Measurements from ENCODE around the gene ZNF837.

Gene ZNF837

GRCh38 chr19:58372311-58373133, 8.3 kb downstream of the ZNF837 start:
- in situ Hi-C loops (cut with MboI; ENCODE audit: low sequenced_read_pairs), result no loop called here

DNA sequence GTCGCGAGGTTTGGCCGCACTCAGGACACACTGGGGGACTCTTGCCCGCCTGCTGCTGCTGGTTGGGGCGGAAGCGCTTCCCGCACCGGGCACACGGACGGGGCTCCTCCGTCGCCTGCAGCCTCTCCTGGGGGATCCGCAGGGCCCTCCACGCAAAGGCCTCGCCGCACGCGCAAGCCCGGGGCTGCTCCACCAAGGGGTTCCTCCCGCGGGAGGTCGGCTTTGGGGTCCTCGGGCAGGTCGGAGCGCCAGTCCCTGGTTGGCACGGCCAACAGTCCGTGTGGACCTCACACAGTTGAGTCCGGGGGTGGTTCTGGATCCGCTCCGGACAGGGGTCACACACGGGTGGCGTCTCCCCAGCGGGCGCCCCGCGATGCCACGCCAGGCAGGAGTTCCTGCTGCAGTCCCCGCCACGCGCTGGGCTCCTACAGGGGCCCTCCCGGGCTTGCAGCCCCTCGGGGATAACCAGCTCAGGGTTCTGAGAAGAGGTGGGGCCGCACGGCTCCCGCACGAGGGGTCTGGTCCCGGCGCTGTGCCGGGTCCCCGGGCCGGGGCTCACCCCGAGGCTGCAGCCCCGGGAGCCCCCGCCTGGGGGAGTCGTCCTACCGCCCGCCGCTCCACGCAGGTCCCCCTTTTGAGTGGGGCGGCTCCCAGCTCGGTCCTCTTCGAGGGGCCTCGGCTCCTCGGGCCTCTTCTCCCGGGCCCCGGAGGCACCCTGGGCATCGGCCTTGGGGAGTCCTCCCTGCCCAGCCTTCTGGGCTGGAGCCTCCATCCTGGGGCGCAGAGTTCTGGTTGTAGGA, 12.1 kb downstream of the ZNF837 start:
- in situ Hi-C loops (cut with MboI; ENCODE audit: low sequenced_read_pairs), result no loop called here

- in situ Hi-C loops (cut with MboI; ENCODE audit: low sequenced_read_pairs), result no loop called here
Observed at GRCh38 chr19:58367698-58368454, 13.0 kb downstream of the ZNF837 start.

- in situ Hi-C loops (cut with MboI; ENCODE audit: low sequenced_read_pairs), result no loop called here
Observed at GRCh38 chr19:58366585-58367430, 14.0 kb downstream of the ZNF837 start.

GRCh38 chr19:58364146-58364545, 16.7 kb downstream of the ZNF837 start:
- in situ Hi-C loops (cut with MboI; ENCODE audit: low sequenced_read_pairs), result no loop called here

GRCh38 chr19:58362272-58362994, 18.4 kb downstream of the ZNF837 start, which contains the start of gene ZNF497:
Gene ZNF497 (minus strand): TSS chr19:58362751. CDS start chr19:58357635, 5,116 bp downstream.
- in situ Hi-C loops (cut with MboI; ENCODE audit: low sequenced_read_pairs), result no loop called here

GRCh38 chr19:58361900-58362271, 18.9 kb downstream of the ZNF837 start:
- in situ Hi-C loops (cut with MboI; ENCODE audit: low sequenced_read_pairs), result no loop called here

- in situ Hi-C loops (cut with MboI; ENCODE audit: low sequenced_read_pairs), result no loop called here
Observed at GRCh38 chr19:58357481-58358145, 23.2 kb downstream of the ZNF837 start.

GRCh38 chr19:58356766-58357480, 23.9 kb downstream of the ZNF837 start:
- in situ Hi-C loops (cut with MboI; ENCODE audit: low sequenced_read_pairs), result no loop called here

GRCh38 chr19:58355908-58356765, 24.7 kb downstream of the ZNF837 start:
- in situ Hi-C loops (cut with MboI; ENCODE audit: low sequenced_read_pairs), result no loop called here

- in situ Hi-C loops (cut with MboI; ENCODE audit: low sequenced_read_pairs), result no loop called here
Observed at GRCh38 chr19:58355215-58355796, 25.5 kb downstream of the ZNF837 start.

- in situ Hi-C loops (cut with MboI; ENCODE audit: low sequenced_read_pairs), result no loop called here
Observed at GRCh38 chr19:58354478-58355030, 26.3 kb downstream of the ZNF837 start.

- in situ Hi-C loops (cut with MboI; ENCODE audit: low sequenced_read_pairs), result no loop called here
Observed at GRCh38 chr19:58353717-58354477, 26.9 kb downstream of the ZNF837 start.

DNA sequence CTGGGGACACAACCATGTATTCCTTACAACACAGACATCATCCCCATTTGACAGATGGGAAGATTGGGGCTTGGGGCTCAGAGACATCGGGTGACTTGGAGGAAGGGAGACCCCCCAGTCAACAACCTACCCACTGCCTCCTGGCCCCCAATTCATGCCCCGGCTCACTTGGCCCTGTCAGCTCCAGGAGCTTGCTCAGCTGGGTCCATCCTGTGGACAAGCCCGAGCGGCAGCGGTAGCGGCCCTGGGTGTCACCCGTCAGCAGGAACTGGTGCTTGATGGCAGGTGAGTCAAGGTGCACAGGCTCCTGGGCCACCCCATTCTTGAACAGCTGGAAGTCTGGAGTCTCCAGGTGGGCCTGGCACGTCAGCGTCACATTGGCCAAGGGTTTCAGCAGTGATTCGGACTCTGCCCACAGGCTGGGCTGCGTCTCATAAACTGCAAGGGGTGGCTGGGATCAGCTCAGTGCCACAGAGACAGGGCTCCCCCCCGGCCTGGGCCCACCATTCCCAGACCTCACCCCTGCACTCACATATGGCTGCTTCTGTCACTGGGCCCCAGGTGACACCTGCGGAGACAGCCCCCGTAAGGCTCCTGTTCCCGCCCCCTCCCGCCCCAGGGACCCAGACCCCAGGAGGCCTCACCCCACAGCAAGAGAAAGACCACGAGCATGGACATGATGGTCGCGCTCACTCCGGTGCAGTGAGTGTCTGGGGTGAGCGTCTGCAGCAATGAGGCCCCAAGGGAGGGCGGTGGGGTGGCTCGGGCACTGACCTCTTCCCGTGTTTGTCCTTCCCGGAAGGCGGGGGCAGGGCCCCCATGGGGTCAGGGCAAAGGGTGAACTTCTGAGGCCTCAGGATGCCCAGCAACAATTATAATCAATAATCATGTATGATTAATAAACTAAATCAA, 27.8 kb downstream of the ZNF837 start, which contains the start of gene A1BG:
Gene A1BG, minus strand, starts transcription at position 733 of the 912 bp plus-strand sequence. Its CDS starts 55 bp downstream, at position 678.
- in situ Hi-C loops (cut with MboI; ENCODE audit: low sequenced_read_pairs), result no loop called here
